HepG2 (cell line): Measurements from ENCODE around the gene CISH. TPM values are rescaled to one million over a fixed set of nuclear protein-coding genes. Genes with fewer than 3 reads are reported as not detected.
A peak's percentile ranks its signal among the peaks of the same experiment; 100 is the strongest.

Experiments
- BRF2 ChIP-seq: sonication (generic); formaldehyde crosslinking; IDR thresholded peaks from 2 replicates; pipeline ENCODE4 v1.8.1; 2022; ENCODE audit warnings: mild to moderate bottlenecking, missing genetic modification reagents
- HMGXB3 ChIP-seq: sonication (generic); formaldehyde crosslinking; IDR thresholded peaks from 2 replicates; pipeline ENCODE4 v1.4.0; 2020; ENCODE audit warnings: missing genetic modification reagents, borderline replicate concordance
- HNRNPLL ChIP-seq: fragments of 200-400 bp; formaldehyde crosslinking; IDR thresholded peaks from 2 replicates; pipeline ENCODE4 v1.6.1; 2017; ENCODE audit warnings: mild to moderate bottlenecking, low read depth, low read length; ENCODE audit not compliant: poor library complexity, severe bottlenecking
- KMT2B ChIP-seq: IDR thresholded peaks from 2 replicates; pipeline ENCODE4 v1.6.1; 2016; ENCODE audit warnings: missing genetic modification reagents, missing compliant biosample characterization
- PHF5A ChIP-seq: IDR thresholded peaks from one replicate; pipeline ENCODE4 v1.6.1; 2018; ENCODE audit warnings: low read depth, missing genetic modification reagents; ENCODE audit not compliant: unreplicated experiment
- PHF8 ChIP-seq: sonication (generic); formaldehyde crosslinking; IDR thresholded peaks from 2 replicates; pipeline ENCODE4 v1.5.0; 2020; ENCODE audit warnings: missing genetic modification reagents
- PTBP1 ChIP-seq: fragments of 200-400 bp; formaldehyde crosslinking; IDR thresholded peaks from 2 replicates; pipeline ENCODE4 v1.6.1; 2018; ENCODE audit warnings: low read length, low read depth; ENCODE audit not compliant: poor library complexity, severe bottlenecking
- RFX3 ChIP-seq: IDR thresholded peaks from 2 replicates; pipeline ENCODE4 v1.6.1; 2016; ENCODE audit warnings: missing biosample characterization, missing genetic modification reagents
- ZKSCAN1 ChIP-seq: fragments of 150-350 bp; IDR thresholded peaks from 2 replicates; pipeline ENCODE4 v1.6.1; 2014; ENCODE audit warnings: low read length
- ZNF136 ChIP-seq: sonication (generic); formaldehyde crosslinking; IDR thresholded peaks from 2 replicates; pipeline ENCODE4 v1.8.1; 2022; ENCODE audit warnings: low read depth, mild to moderate bottlenecking, moderate library complexity, missing genetic modification reagents
- ZNF225 ChIP-seq: sonication (generic); formaldehyde crosslinking; IDR thresholded peaks from 2 replicates; pipeline ENCODE4 v1.4.0; 2020; ENCODE audit warnings: mild to moderate bottlenecking, missing genetic modification reagents
- ZNF318 ChIP-seq: sonication (generic); formaldehyde crosslinking; IDR thresholded peaks from 2 replicates; pipeline ENCODE4 v1.4.0; 2020; ENCODE audit warnings: mild to moderate bottlenecking, missing genetic modification reagents
- ZNF331 ChIP-seq: sonication (generic); formaldehyde crosslinking; IDR thresholded peaks from 2 replicates; pipeline ENCODE4 v1.4.0; 2020; ENCODE audit warnings: missing genetic modification reagents
- ZNF652 ChIP-seq: IDR thresholded peaks from 2 replicates; pipeline ENCODE4 v1.6.1; 2016; ENCODE audit warnings: low read depth, borderline replicate concordance
- ZNF720 ChIP-seq: sonication (generic); formaldehyde crosslinking; IDR thresholded peaks from 2 replicates; pipeline ENCODE4 v1.4.0; 2020; ENCODE audit warnings: missing genetic modification reagents
- polyA plus RNA-seq, 8 experiments: library from polyadenylated mRNA; depleted of rRNA in 3 of 8; stranded (reverse) in 7 of 8; unstranded in 1 of 8; fragments of >200 nt; fragmentation: Illumina TruSeq in 4 of 8; extraction: Trizol in 4 of 8; gene quantifications; 2 replicates each; pipeline versions ENCODE4 v1.2.1 to v1.2.3, GENCODE V29; 2011 to 2016; ENCODE audit warnings: low read depth in 4 of 8, missing spikeins in 1 of 8, mixed read lengths in 1 of 8; ENCODE audit not compliant: insufficient read depth in 1 of 8
- total RNA-seq, 5 experiments: library from RNA; depleted of rRNA; stranded (reverse); fragments of >200 nt; fragmentation: Illumina TruSeq; extraction: Trizol; gene quantifications; 2 replicates each; pipeline ENCODE4 v1.2.3, GENCODE V29; 2016; ENCODE audit warnings: low read depth in 1 of 5

CISH gene
- total and polyA plus RNA-seq, 2 of the 13 experiments (the other 11 are each of a cell fraction or from before 2014, with no cell fraction given): 0.91 to 1.5 TPM

GRCh38 chr3:50568947-50569749, 42.4 kb downstream of the CISH start, which contains the start of gene HEMK1 (continued):
- TF ChIP-seq ZNF318 (CRISPR knock-in tag): 0 out of 2 replicates have a peak, but pooled peaks have one; percentile 42
- TF ChIP-seq PTBP1: no peak
- no peak for TF ChIP-seq BRF2 (CRISPR knock-in tag)
- peak; percentile 92 for TF ChIP-seq PHF8
- peak; percentile 59 for TF ChIP-seq HNRNPLL
- no peak for TF ChIP-seq ZNF136 (CRISPR knock-in tag)
- TF ChIP-seq PHF5A (CRISPR knock-in tag): no peak
- peak; percentile 71 for TF ChIP-seq ZNF331 (CRISPR knock-in tag)
- TF ChIP-seq ZNF225: no peak
- peak; percentile 68 for TF ChIP-seq KMT2B (CRISPR knock-in tag)
- TF ChIP-seq ZNF720: no peak
- no peak for TF ChIP-seq ZKSCAN1
- no peak for TF ChIP-seq RFX3
- peak; percentile 75; the same call in 1 of the 2 replicates for TF ChIP-seq HMGXB3 (CRISPR knock-in tag)
- 0 out of 2 replicates have a peak, but pooled peaks have one; percentile 18 for TF ChIP-seq ZNF652
